WERI-Rb-1 (cell line): ENCODE measurements around the gene CACNA2D4.
"Not testable (repeated sequence)": the region's sequence is repeated elsewhere in the genome, so short reads cannot be mapped to it uniquely, and the experiment has no call there.

ENCODE experiments used
- DNase-seq: peaks from one replicate; pipeline ENCODE4 v3.0.0-alpha.2; 2020
- H3K27ac ChIP-seq: fragments of 250-450 bp; sonication (Bioruptor Pico); 2 replicates; pipeline ENCODE4 v1.5.1; 2020; ENCODE audit warnings: mild to moderate bottlenecking, moderate library complexity
- H3K27me3 ChIP-seq: fragments of 250-450 bp; sonication (Bioruptor Pico); 2 replicates; pipeline ENCODE4 v1.5.1; 2021; ENCODE audit warnings: mild to moderate bottlenecking, low read depth, moderate library complexity; ENCODE audit not compliant: insufficient read depth, severe bottlenecking
- H3K36me3 ChIP-seq: fragments of 250-450 bp; sonication (Bioruptor Pico); 2 replicates; pipeline ENCODE4 v1.5.1; 2020; ENCODE audit warnings: mild to moderate bottlenecking, moderate library complexity
- H3K4me3 ChIP-seq: 2 replicates; pipeline ENCODE4 v1.5.1; 2011; ENCODE audit warnings: low read depth, mild to moderate bottlenecking, control low read depth, low read length
- H3K9me3 ChIP-seq: fragments of 250-450 bp; sonication (Bioruptor Pico); 2 replicates; pipeline ENCODE4 v1.5.1; 2021; ENCODE audit warnings: mild to moderate bottlenecking, moderate library complexity; ENCODE audit not compliant: severe bottlenecking
- CTCF ChIP-seq: IDR thresholded peaks from 2 replicates; pipeline ENCODE4 v1.5.1; 2011; ENCODE audit warnings: low read depth, mild to moderate bottlenecking, control low read depth, inconsistent platforms, low read length

Gene CACNA2D4

DNA sequence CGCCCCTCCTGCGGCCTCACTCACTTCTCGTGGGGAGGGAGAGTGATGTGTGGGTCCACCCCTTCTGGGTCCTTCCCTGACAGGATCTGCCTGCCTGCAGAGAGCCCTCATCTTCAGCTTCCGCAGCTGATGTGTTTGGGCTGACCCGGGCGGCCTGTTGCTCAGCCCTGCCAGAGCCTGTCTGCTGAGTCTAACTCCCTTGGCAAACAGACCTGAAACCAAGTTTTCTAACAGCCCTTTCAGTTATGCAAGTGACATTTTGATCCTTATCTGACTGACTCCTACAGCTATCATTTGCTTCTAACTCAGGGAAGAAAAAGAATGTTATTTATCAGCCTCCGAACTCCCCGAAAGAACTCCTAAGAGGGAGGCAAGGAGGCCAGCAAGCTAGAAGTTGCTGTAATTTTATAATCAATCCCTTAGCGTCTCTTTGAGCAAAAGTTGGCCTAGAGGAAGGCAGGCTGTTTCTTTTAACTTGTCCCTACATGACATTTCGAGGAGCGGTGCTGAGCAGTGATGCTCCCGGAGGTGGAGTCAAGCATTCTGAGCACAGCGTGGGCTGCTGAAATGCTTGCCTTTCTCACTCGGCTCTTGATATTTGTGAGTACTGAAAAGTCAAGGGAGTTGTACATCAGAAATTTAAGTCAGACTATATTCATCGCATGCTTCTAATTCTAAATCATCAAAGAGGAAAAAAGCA, 31.5 kb upstream of the CACNA2D4 start:
- no peak for DNase-seq
- H3K4me3 ChIP-seq, result no peak overlapping the region
- H3K9me3 ChIP-seq, result peaks cover 4% of the 10 kb centered on the region
- peaks cover 50% of the 10 kb centered on the region for H3K36me3 ChIP-seq
- TF ChIP-seq CTCF, result no peak
- H3K27me3 ChIP-seq, result no peaks in the 10 kb centered on the region
- H3K27ac ChIP-seq, result peak overlapping the region; percentile 80

GRCh38 chr12:1948883-1949282, 30.4 kb upstream of the CACNA2D4 start:
- Histone ChIP-seq H3K27me3 (no peaks in the 10 kb centered on the region), H3K36me3 (peaks cover 48% of the 10 kb centered on the region)
- no peak for DNase-seq

DNA sequence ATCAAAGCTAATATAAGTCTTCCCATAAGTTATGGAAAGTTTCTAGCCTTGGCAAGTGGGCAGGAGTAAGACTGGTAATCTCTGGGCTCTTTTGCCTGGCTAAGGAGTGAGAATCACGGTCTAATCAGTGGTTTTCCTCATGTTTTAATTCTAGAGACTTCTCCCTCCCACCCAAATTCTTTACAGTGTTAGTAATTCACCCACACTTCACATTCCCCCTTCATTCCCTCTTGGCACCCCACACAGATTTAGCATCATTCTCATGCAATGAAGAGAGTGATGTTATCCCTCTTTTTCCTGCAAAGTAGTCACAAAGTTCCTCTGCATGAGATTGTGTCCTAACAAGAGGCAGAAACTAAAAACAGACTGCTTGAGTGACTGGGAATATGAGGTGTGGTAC, 28.6 kb upstream of the CACNA2D4 start:
- Histone ChIP-seq H3K4me3 (no peak overlapping the region), H3K36me3 (peaks cover 35% of the 10 kb centered on the region), H3K9me3 (peaks cover 11% of the 10 kb centered on the region), H3K27me3 (no peaks in the 10 kb centered on the region), H3K27ac (peak overlapping the region; percentile 78)
- no peak for TF ChIP-seq CTCF
- no peak for DNase-seq

More at GRCh38 chr12:1948883-1949282, 30.4 kb upstream of the CACNA2D4 start:
- peaks cover 11% of the 10 kb centered on the region for H3K9me3 ChIP-seq
- TF ChIP-seq CTCF, result 0 out of 2 replicates have a peak, but pooled peaks have one; percentile 29
- H3K4me3 ChIP-seq, result no peak overlapping the region
- peak overlapping the region; percentile 80 for H3K27ac ChIP-seq

DNA sequence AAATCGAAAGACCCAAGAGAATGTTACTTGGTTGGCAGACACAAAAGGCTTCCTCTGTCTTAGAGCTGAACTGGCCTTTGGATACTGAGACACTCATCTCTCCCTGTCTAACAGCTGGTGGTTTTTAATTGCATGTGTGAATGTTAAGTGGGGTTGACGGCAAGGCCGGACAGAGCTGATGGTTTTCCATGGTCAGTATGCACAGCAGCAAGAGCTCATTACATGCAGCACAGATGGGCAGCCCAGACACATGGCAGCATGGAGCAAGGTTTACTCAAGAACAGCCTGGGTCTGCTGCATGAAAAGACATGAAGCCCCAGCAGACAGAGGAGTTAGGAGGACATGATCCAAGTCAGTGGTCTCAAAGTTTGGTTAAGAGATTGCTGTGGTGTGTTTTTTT, 27.8 kb upstream of the CACNA2D4 start:
- no peak for TF ChIP-seq CTCF
- DNase-seq, result no peak
- no peak overlapping the region for H3K4me3 ChIP-seq
- H3K27me3 ChIP-seq, result no peaks in the 10 kb centered on the region
- no peak overlapping the region; the same call in 1 of the 2 replicates for H3K27ac ChIP-seq
- peaks cover 34% of the 10 kb centered on the region for H3K36me3 ChIP-seq
- peaks cover 11% of the 10 kb centered on the region for H3K9me3 ChIP-seq

GRCh38 chr12:1945502-1945901, 27.1 kb upstream of the CACNA2D4 start:
- Histone ChIP-seq H3K9me3 (peaks cover 11% of the 10 kb centered on the region), H3K36me3 (peaks cover 42% of the 10 kb centered on the region)
- not testable (repeated sequence) for DNase-seq, H3K4me3 ChIP-seq, H3K27me3 ChIP-seq, H3K27ac ChIP-seq

GRCh38 chr12:1939801-1940607, 21.6 kb upstream of the CACNA2D4 start:
- peak; percentile 81 for TF ChIP-seq CTCF
- no peak overlapping the region for H3K4me3 ChIP-seq
- H3K36me3 ChIP-seq, result peaks cover 20% of the 10 kb centered on the region
- 0 out of 2 replicates have a peak overlapping the region, but pooled peaks have one; percentile 0 for H3K27ac ChIP-seq
- no peaks in the 10 kb centered on the region for H3K27me3 ChIP-seq
- H3K9me3 ChIP-seq, result peaks cover 8% of the 10 kb centered on the region
- peak; percentile 80 for DNase-seq
